ENCODE results near the gene C16orf89.

C16orf89 gene

GRCh38 chr16:5044011-5044540, 21.7 kb downstream of the C16orf89 start:
- no peak for DNase-seq (ENCODE audit: low read depth, low spot score)
- no peaks in the 10 kb centered on the region for H3K9me3 ChIP-seq (ENCODE audit: low read depth, low read length)
- no peak overlapping the region for H3K9ac ChIP-seq (ENCODE audit: insufficient read length)
- H3K27ac ChIP-seq: no peak overlapping the region
- no peak for TF ChIP-seq EZH2 (IDR thresholded peaks at IDR 0.05)
- no peak overlapping the region for H3K4me3 ChIP-seq
- H3K36me3 ChIP-seq (ENCODE audit: insufficient read depth, low read length): no peaks in the 10 kb centered on the region

GRCh38 chr16:5042574-5043171, 23.1 kb downstream of the C16orf89 start:
- Histone ChIP-seq H3K9me3 (ENCODE audit: low read depth, low read length) (no peaks in the 10 kb centered on the region), H3K27ac (no peak overlapping the region), H3K36me3 (ENCODE audit: insufficient read depth, low read length) (no peaks in the 10 kb centered on the region), H3K4me3 (no peak overlapping the region), H3K9ac (ENCODE audit: insufficient read length) (no peak overlapping the region)
- TF ChIP-seq FOXP2 (optimal IDR thresholded peaks at IDR 0.05; ENCODE audit: control extremely low read depth, extremely low read length, insufficient read depth) (no peak), POLR2AphosphoS5 (IDR thresholded peaks at IDR 0.05; ENCODE audit: borderline replicate concordance, low read depth, low read length) (no peak), EZH2 (IDR thresholded peaks at IDR 0.05) (no peak)
- no peak for DNase-seq (ENCODE audit: low read depth, low spot score)

GRCh38 chr16:5041600-5042133, 24.1 kb downstream of the C16orf89 start:
- H3K36me3 ChIP-seq (ENCODE audit: insufficient read depth, low read length): no peaks in the 10 kb centered on the region
- H3K9ac ChIP-seq (ENCODE audit: insufficient read length): no peak overlapping the region
- no peak overlapping the region for H3K27ac ChIP-seq
- DNase-seq (ENCODE audit: low read depth, low spot score): no peak
- no peak for TF ChIP-seq POLR2AphosphoS5 (IDR thresholded peaks at IDR 0.05; ENCODE audit: borderline replicate concordance, low read depth, low read length)
- no peak for TF ChIP-seq EZH2 (IDR thresholded peaks at IDR 0.05)
- no peak for TF ChIP-seq FOXP2 (optimal IDR thresholded peaks at IDR 0.05; ENCODE audit: control extremely low read depth, extremely low read length, insufficient read depth)
- no peaks in the 10 kb centered on the region for H3K9me3 ChIP-seq (ENCODE audit: low read depth, low read length)
- no peak overlapping the region for H3K4me3 ChIP-seq

- Histone ChIP-seq H3K36me3 (ENCODE audit: insufficient read depth, low read length) (no peaks in the 10 kb centered on the region), H3K9me3 (ENCODE audit: low read depth, low read length) (no peaks in the 10 kb centered on the region), H3K9ac (ENCODE audit: insufficient read length) (no peak overlapping the region), H3K27ac (no peak overlapping the region), H3K4me3 (no peak overlapping the region)
- TF ChIP-seq FOXP2 (optimal IDR thresholded peaks at IDR 0.05; ENCODE audit: control extremely low read depth, extremely low read length, insufficient read depth): no peak
- no peak for TF ChIP-seq POLR2AphosphoS5 (IDR thresholded peaks at IDR 0.05; ENCODE audit: borderline replicate concordance, low read depth, low read length)
- no peak for TF ChIP-seq EZH2 (IDR thresholded peaks at IDR 0.05)
- no peak for DNase-seq (ENCODE audit: low read depth, low spot score)
Measured at GRCh38 chr16:5040451-5040850, 25.3 kb downstream of the C16orf89 start.

GRCh38 chr16:5036228-5037156, 29.3 kb downstream of the C16orf89 start:
- H3K27ac ChIP-seq: no peak overlapping the region
- no peak overlapping the region for H3K9ac ChIP-seq (ENCODE audit: insufficient read length)
- DNase-seq (ENCODE audit: low read depth, low spot score): no peak
- no peaks in the 10 kb centered on the region for H3K36me3 ChIP-seq (ENCODE audit: insufficient read depth, low read length)
- no peak for TF ChIP-seq POLR2AphosphoS5 (IDR thresholded peaks at IDR 0.05; ENCODE audit: borderline replicate concordance, low read depth, low read length)
- TF ChIP-seq FOXP2 (optimal IDR thresholded peaks at IDR 0.05; ENCODE audit: control extremely low read depth, extremely low read length, insufficient read depth): no peak
- no peak for TF ChIP-seq EZH2 (IDR thresholded peaks at IDR 0.05)
- no peak overlapping the region for H3K4me3 ChIP-seq
- no peaks in the 10 kb centered on the region for H3K9me3 ChIP-seq (ENCODE audit: low read depth, low read length)

GRCh38 chr16:5035909-5036227, 29.9 kb downstream of the C16orf89 start:
- DNase-seq (ENCODE audit: low read depth, low spot score): no peak
- Histone ChIP-seq H3K4me3 (no peak overlapping the region), H3K27ac (no peak overlapping the region), H3K9me3 (ENCODE audit: low read depth, low read length) (no peaks in the 10 kb centered on the region), H3K36me3 (ENCODE audit: insufficient read depth, low read length) (no peaks in the 10 kb centered on the region), H3K9ac (ENCODE audit: insufficient read length) (no peak overlapping the region)
- no peak for TF ChIP-seq POLR2AphosphoS5 (IDR thresholded peaks at IDR 0.05; ENCODE audit: borderline replicate concordance, low read depth, low read length)
- no peak for TF ChIP-seq FOXP2 (optimal IDR thresholded peaks at IDR 0.05; ENCODE audit: control extremely low read depth, extremely low read length, insufficient read depth)
- no peak for TF ChIP-seq EZH2 (IDR thresholded peaks at IDR 0.05)

- no peak for TF ChIP-seq EZH2 (IDR thresholded peaks at IDR 0.05)
- no peak for TF ChIP-seq FOXP2 (optimal IDR thresholded peaks at IDR 0.05; ENCODE audit: control extremely low read depth, extremely low read length, insufficient read depth)
- no peak for TF ChIP-seq POLR2AphosphoS5 (IDR thresholded peaks at IDR 0.05; ENCODE audit: borderline replicate concordance, low read depth, low read length)
- no peaks in the 10 kb centered on the region for H3K9me3 ChIP-seq (ENCODE audit: low read depth, low read length)
- peak overlapping the region; percentile 50 for H3K9ac ChIP-seq (ENCODE audit: insufficient read length)
- no peak for DNase-seq (ENCODE audit: low read depth, low spot score)
- no peaks in the 10 kb centered on the region for H3K36me3 ChIP-seq (ENCODE audit: insufficient read depth, low read length)
- peak overlapping the region; percentile 76 for H3K4me3 ChIP-seq
- H3K27ac ChIP-seq: no peak overlapping the region
Measured at GRCh38 chr16:5034167-5034523, 31.6 kb downstream of the C16orf89 start.

- no peak within 1 kb of the TSS for H3K27ac ChIP-seq
- H3K9me3 ChIP-seq (ENCODE audit: low read depth, low read length): no peaks in the 10 kb centered on the region
- no peaks in the 10 kb centered on the region for H3K36me3 ChIP-seq (ENCODE audit: insufficient read depth, low read length)
- no peak for DNase-seq (ENCODE audit: low read depth, low spot score)
- TF ChIP-seq POLR2AphosphoS5 (IDR thresholded peaks at IDR 0.05; ENCODE audit: borderline replicate concordance, low read depth, low read length) (peak; percentile 58; the same call in 1 of the 2 replicates), EZH2 (IDR thresholded peaks at IDR 0.05) (no peak)
- H3K4me3 ChIP-seq: peak within 1 kb of the TSS; percentile 76
- peak within 1 kb of the TSS; percentile 50 for H3K9ac ChIP-seq (ENCODE audit: insufficient read length)
Measured at GRCh38 chr16:5033256-5034166, 32.2 kb downstream of the C16orf89 start, which contains the start of gene NAGPA. Gene NAGPA, minus strand, starts transcription at chr16:5033935. Its CDS starts 21 bp downstream, at chr16:5033914.
